M059J (cell line): ENCODE data around the gene CERS3. TPM values are rescaled to one million over a fixed set of nuclear protein-coding genes. Genes with fewer than 3 reads are reported as not detected.

ENCODE experiments used
- DNase-seq: peaks from one replicate; pipeline ENCODE4 v3.0.0-alpha.2; 2012; ENCODE audit warnings: low read depth
- total RNA-seq: library from RNA; depleted of rRNA; stranded (reverse); fragments of >200 nt; shearing (Covaris generic); gene quantifications from 2 replicates; pipeline ENCODE4 v1.2.3, GENCODE V29; 2014

The CERS3 gene
- total RNA-seq, 1 experiment from 2014 or later, result not detected

DNA sequence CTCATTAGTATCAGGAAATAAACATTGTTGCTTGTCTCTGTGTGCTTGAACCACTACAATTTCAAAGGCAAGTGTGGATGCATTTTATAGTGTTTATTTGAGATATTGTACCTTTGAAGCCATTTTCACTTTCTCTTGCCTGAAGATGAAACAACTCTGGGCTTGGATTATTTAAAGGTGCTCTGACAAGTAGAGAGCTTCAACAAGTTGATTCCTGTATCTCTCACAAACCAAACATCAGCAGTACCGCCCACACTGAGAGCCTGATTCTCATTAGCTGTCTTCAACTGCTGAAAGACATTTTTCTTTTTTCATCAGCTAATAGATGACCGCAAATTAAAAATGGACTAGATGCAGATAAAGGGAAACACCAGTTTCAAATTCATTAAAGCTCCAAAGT is 806 bp upstream of the CERS3 start:
- DNase-seq, result no peak

GRCh38 chr15:100526027-100526481 is 2.7 kb downstream of the CERS3 start:
- DNase-seq, result no peak

DNA sequence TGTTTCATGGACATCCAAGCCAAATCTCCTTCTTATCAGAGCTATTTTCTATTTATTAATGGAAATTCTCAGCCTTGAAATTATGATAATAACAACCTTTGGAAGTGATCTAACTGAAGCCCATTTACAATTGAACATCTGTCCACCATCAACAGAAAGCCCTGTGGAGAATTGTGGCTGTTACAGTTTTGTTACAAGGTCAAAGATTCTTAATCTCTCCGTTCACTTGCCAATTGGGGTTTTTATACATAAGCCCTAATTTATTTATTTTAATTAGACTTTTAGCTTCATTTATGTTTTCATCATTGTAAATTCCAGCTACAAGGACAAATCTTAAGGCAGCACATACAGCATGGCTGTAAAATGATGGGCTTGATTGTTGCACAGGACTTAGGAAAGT is 3.3 kb downstream of the CERS3 start:
- no peak for DNase-seq

DNA sequence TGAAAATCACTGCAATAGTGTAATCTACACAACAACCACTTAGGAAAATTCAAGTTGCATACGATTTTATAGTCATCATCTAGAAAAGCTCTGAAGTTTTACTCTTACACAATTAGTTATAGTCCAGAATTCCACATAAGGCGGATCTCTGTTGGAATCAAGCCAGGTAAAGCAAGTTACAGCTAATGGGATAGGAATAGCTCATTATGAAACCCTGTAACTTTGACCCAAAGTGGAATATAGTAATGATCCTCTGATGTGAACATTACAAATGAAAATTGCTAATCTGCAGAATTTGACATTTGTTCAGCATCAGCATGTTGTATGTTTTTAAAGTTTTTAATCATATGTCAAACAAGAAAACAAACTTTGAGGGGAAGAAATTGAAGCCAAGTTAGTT is 4.4 kb downstream of the CERS3 start:
- no peak for DNase-seq

GRCh38 chr15:100521907-100522306 is 6.8 kb downstream of the CERS3 start:
- no peak for DNase-seq

DNA sequence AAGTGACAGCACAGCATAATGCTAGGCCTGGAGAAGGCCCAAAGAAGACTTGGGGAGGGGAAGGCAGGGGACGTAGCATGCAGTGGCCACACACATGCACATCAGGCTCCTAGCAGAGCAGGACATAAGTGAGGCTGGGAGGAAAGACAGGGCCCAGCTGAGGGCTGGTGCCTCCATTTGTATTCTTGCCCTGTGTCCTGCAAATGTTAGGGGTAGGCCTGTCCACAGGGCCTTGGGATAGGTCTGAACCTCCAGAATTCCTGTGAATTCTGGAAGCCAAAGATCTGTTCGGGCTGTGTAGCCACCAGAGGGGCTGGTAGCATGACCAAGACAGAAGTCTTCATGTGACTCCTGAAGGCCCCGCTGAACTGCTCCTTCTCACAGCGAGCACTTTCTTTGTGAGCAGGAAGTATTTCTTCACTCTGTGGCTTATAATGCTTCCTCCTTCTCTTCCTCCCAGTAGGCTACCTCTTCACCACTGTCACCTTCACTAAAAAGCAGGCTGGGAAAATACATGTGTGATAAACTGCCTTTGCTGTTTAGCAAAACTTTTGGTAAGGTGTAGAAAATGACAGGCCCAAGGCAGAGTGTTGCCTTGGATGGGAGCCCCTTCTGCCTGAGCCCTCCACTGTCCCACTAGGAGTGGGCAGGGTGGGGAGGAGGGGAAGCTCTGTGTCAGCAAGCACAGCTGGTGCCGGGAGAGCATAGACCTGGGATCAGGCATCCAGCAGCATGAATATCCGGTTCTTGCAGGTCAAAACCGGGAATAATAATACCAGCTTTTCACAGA is 8.4 kb downstream of the CERS3 start:
- no peak for DNase-seq

- DNase-seq, result no peak
Measured at GRCh38 chr15:100517846-100518245, 10.9 kb downstream of the CERS3 start.

GRCh38 chr15:100516643-100517512 is 11.9 kb downstream of the CERS3 start:
- no peak for DNase-seq

- DNase-seq, result peak; percentile 1
Measured at GRCh38 chr15:100515758-100516157, 13.0 kb downstream of the CERS3 start.

DNA sequence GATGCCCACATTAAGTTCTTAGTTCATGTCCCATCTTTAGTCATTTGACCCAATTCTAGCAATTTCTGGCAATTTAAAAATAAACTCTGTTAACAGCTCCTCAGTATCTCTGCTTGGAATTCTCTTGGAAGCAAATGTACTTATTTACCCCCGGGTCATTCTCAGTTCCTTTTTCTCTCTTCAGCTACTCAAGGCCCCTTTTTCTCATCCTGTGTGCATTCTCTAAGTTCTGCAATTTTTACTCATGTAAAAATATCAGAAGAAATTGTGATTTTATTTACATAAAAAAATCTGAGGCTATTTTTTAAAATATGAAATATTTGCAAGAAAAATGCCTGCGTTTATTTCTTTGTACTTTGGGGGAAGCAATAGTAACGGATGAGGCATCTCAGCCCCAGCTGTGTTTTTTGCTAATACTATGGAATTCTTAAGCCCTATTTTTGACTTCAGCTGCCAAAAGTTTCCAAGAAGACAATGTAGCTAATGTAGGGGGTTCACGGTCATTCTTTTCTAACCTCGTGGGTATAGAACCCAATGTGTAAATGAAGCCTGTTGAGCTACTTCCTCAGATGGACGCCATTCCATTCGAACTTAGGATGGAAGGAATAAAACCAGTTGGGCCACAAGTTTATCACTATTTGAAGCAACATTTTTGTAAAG is 20.0 kb downstream of the CERS3 start:
- no peak for DNase-seq

GRCh38 chr15:100502651-100503050 is 26.1 kb downstream of the CERS3 start:
- no peak for DNase-seq

DNA sequence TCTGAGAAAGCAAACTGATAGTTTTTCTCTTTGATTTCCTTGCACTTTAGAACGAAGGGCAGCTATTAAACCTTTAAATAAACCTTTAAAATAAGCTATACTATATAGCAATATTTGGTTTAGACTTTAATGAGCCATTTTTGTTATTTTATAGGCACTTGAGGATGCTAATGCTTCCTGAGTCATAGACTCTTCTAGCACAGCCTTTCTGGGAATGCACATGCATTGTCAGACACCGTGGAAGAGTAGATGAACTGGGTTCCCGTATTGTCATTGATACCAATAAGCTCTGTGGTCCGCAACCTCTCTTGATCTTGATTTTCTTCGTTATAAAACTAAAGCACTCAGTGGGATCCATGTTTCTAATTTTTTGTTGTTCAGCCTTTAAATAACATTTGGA is 27.6 kb downstream of the CERS3 start:
- DNase-seq, result no peak

DNA sequence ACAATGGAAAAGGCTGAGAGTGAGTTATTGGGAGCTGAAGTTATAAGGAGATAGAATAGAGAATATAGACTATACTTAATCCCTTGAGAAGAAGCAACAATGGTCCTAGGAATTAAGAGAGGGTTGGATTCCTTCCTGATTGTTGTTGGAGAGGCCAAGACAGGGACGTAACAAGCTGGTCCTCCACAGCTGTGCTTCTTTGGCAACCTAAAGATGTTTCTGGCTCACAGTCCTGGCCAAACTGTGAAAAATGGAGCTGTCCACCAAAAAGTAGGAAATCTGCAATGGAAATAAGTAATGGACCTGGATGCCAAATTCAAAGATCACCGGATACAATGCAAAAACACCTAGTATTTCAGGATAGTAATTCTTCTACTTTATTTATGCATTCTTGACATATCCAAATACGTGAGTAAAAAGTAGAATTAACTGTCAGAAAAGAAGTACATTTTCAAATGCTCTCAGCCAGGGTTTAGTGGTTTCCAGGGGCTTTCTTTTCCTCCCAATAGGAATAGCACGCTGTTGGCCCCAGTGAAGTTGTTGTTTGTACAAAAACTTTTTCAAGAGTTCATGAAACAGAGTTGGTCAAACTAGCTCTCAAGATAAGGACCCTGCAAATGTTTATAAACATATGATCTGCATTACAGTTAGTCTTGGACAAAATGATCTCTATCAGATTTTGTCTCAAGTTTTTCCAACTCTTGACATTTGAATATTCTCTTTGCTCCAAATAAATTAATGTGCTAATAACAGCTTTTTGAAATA is 28.3 kb downstream of the CERS3 start:
- no peak for DNase-seq

DNA sequence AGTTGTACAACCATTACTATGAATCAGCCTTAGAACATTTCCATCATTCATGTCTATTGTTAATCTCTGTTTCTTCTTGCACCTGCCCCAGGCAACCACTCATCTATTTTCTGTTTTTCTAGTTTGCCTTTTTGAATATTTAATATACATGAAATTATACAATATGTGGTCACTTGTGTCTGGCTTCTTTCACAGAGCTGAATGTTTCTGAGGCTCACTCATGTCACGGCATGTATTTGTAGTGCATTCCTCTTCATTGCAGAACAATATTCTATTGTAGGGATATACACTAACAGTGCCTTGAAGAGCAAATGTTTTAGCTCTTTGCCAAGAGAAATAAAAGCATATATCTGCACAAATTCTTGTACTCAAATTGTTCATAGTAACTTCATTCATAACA is 32.9 kb downstream of the CERS3 start:
- DNase-seq, result no peak

DNA sequence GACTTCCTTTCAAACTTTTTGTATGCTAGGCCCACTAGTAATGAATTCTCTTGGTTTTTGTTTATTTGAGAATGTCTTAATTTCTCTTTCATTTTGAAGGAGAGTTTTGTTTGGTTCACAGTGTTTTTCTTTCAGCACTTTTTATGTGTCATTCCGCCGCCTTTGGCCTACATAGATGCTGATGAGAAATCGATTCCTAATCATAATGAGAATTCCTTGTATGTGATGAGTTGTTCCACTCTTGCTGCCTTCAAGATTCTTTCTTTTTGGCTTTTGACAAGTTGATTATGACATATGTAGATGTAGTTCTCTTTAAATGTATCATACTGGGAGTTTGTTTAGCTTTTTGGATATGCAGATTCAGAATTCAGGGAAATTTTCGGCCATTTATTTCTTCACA is 35.5 kb downstream of the CERS3 start:
- DNase-seq, result no peak

DNA sequence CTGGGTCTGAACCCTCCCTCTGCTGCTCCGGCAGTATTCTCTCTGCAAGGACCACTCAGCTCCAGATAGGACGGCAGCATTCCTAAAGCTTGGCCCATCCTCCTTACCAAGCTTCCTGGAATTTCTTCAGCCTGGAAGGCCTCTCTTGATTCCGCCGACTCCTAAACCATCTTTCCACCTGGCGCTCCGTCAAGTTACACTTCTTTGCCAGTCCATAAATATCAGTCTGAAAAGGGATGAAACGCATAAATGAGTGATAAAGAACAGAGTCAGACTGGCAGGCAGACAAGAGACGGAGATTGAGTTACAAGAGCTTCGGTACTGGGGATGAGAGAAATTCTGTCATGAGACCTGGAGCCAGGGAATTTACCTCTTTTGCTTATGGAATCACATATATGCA is 44.3 kb downstream of the CERS3 start:
- no peak for DNase-seq

DNA sequence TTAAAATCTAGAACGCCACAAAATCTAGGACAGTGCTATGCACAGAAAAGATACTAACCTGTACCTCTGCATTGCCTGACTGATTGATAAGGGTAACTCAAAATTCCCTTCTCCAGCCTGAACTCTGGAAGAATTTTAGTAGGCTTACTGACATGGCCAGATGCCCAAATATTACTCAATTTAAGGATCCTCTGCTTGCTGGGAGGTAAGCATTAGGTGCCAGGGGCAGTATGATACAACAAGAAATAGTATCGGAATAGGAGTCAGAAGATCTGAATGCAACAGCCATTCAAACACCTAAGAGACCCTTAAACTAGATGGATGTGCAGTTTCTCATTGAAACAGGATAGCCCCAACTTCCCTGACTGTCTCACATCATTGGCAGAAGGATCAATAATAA is 45.4 kb downstream of the CERS3 start:
- DNase-seq, result no peak

- DNase-seq, result no peak
Measured at GRCh38 chr15:100476805-100477204, 51.9 kb downstream of the CERS3 start.

GRCh38 chr15:100472736-100473135 is 56.0 kb downstream of the CERS3 start:
- DNase-seq, result no peak

DNA sequence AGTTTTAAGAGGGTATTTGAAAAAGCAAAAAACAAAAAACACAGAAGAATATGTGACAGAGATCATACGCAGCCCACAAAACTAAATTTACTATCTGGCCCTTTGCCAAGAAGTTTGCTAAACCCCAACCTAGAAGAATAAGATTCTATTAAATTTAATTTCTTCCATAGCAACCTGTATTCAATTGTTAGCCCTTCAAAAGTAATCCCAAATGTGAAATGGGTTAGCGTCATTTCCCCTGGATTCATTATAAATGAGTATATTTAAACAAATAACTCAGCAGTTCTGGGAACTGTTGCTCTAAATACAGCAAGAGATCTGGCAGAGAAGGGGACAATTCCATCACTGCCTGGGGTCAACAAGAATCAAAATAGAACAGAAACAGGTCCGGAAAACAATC is 56.8 kb downstream of the CERS3 start:
- no peak for DNase-seq

- DNase-seq, result peak; percentile 23
Measured at GRCh38 chr15:100468285-100468684, 60.5 kb downstream of the CERS3 start.

DNA sequence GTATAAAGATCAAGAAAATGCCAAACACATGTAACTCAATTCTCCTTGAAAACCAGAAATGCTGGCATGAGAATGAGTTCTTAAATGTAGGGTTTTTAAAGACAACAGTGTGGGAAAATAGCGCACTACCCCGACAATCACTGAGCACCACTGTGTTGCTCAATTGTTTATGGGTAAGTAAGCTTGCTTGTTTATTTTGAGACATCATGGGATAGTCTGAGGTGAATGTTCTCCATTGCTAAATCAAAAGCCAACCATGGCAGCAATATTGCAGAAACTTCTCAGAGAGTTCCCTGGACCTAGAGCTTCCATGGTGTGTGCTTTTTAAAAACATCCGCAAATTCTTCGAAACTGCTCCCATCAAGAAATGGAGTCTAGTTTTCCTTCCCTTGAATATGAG is 62.7 kb downstream of the CERS3 start:
- no peak for DNase-seq
